GM12872 (cell line): ENCODE data around the gene KRT6B.

ENCODE experiments used
- CTCF ChIP-seq: IDR thresholded peaks from 3 replicates; pipeline ENCODE4 v1.5.1; 2011; ENCODE audit warnings: low read depth, mild to moderate bottlenecking, low read length, moderate library complexity; ENCODE audit not compliant: insufficient read depth

The KRT6B gene

GRCh38 chr12:52455821-52456220 is 3.9 kb upstream of the KRT6B start:
- no peak for TF ChIP-seq CTCF

GRCh38 chr12:52454411-52455201 is 2.7 kb upstream of the KRT6B start:
- no peak for TF ChIP-seq CTCF

- TF ChIP-seq CTCF, result no peak
Observed at GRCh38 chr12:52448228-52448627, 3.7 kb downstream of the KRT6B start.

- no peak for TF ChIP-seq CTCF
Observed at GRCh38 chr12:52446367-52447045, 5.4 kb downstream of the KRT6B start.

GRCh38 chr12:52445876-52446275 is 6.1 kb downstream of the KRT6B start:
- TF ChIP-seq CTCF, result no peak

- TF ChIP-seq CTCF, result no peak
Observed at GRCh38 chr12:52444647-52445595, 7.0 kb downstream of the KRT6B start.

GRCh38 chr12:52443966-52444365 is 8.0 kb downstream of the KRT6B start:
- no peak for TF ChIP-seq CTCF
